HG03378 (cell line): ENCODE data around the gene MFSD12.

Experiments
- ATAC-seq: cut with Tn5 transposase; IDR thresholded peaks from one replicate; pipeline ENCODE4 v1.9.1; 2021; ENCODE audit warnings: mild to moderate bottlenecking, moderate library complexity; ENCODE audit not compliant: unreplicated experiment

Gene MFSD12

GRCh38 chr19:3557461-3558248 is at the start of gene MFSD12:
Gene MFSD12 (minus strand): TSS chr19:3557586. CDS start chr19:3557403, 183 bp downstream.
- ATAC-seq, result peak; percentile 71

- no peak for ATAC-seq
Measured at GRCh38 chr19:3606690-3607289, 49.4 kb upstream of the MFSD12 start, which contains the start of gene TBXA2R. Gene TBXA2R (minus strand): TSS chr19:3606875. CDS start chr19:3600634, 6,241 bp downstream.

- no peak for ATAC-seq
Measured at GRCh38 chr19:3606174-3606689, 48.8 kb upstream of the MFSD12 start.

- no peak for ATAC-seq
Measured at GRCh38 chr19:3605770-3606169, 48.4 kb upstream of the MFSD12 start.

GRCh38 chr19:3605361-3605760 is 48.0 kb upstream of the MFSD12 start:
- no peak for ATAC-seq

- no peak for ATAC-seq
Measured at GRCh38 chr19:3604987-3605343, 47.6 kb upstream of the MFSD12 start.

GRCh38 chr19:3604227-3604986 is 47.0 kb upstream of the MFSD12 start:
- ATAC-seq, result no peak

- no peak for ATAC-seq
Measured at GRCh38 chr19:3603121-3603811, 45.9 kb upstream of the MFSD12 start.

GRCh38 chr19:3601021-3601420 is 43.6 kb upstream of the MFSD12 start:
- no peak for ATAC-seq

- no peak for ATAC-seq
Measured at GRCh38 chr19:3599776-3600187, 42.4 kb upstream of the MFSD12 start.

GRCh38 chr19:3595521-3596061 is 38.2 kb upstream of the MFSD12 start:
- ATAC-seq, result no peak

GRCh38 chr19:3593156-3593555 is 35.8 kb upstream of the MFSD12 start:
- ATAC-seq, result no peak

- ATAC-seq, result no peak
Measured at GRCh38 chr19:3591876-3592613, 34.7 kb upstream of the MFSD12 start.

- ATAC-seq, result no peak
Measured at GRCh38 chr19:3590991-3591659, 33.7 kb upstream of the MFSD12 start.

- no peak for ATAC-seq
Measured at GRCh38 chr19:3589949-3590348, 32.6 kb upstream of the MFSD12 start.

GRCh38 chr19:3589439-3589838 is 32.1 kb upstream of the MFSD12 start:
- no peak for ATAC-seq

GRCh38 chr19:3586707-3587346 is 29.4 kb upstream of the MFSD12 start:
- no peak for ATAC-seq

- ATAC-seq, result no peak
Measured at GRCh38 chr19:3586127-3586626, 28.8 kb upstream of the MFSD12 start.
